Measurements from ENCODE around the gene CD101. TPM values are rescaled to one million over a fixed set of nuclear protein-coding genes. Genes with fewer than 3 reads are reported as not detected.
A peak's percentile ranks its signal among the peaks of the same experiment; 100 is the strongest.

CD101 gene
- total and polyA plus RNA-seq, 2 experiments from 2014 or later = 1.2 to 1.3 TPM

DNA sequence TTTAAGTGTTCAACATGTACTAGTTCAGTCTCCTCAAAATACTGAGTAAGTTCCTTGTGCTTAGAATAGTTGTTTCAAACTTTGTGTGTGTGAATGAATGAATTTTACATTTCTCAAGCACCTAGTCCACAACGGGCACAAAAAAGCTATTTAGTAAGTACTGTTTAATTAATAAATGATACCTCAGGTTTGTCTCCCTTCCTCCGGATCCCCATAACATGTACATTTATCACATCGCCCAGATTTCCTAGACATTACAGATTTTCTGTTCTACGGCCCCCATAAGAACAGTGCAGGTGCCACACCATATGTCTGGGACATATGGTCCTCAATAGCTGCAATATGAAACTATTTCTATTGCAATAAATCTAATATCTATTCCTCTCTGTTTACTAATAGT is 57.2 kb downstream of the CD101 start:
- no peaks in the 10 kb centered on the region for H3K9me3 Mint-ChIP-seq
- Histone ChIP-seq H3K4me1 (ENCODE audit: insufficient read depth) (peaks cover 12% of the 10 kb centered on the region; the same call in 1 of the 2 replicates), H3F3A (replicated peaks; ENCODE audit: low read depth) (0 out of 2 replicates have a peak, but pooled peaks cover 5% of the 10 kb centered on the region), H3K36me3 (ENCODE audit: insufficient read depth) (peaks cover 13% of the 10 kb centered on the region; the same call in 1 of the 2 replicates), H2AFZ (no peak overlapping the region), H3K4me3 (peak overlapping the region; percentile 62), H3K79me2 (replicated peaks; ENCODE audit: insufficient read depth) (peaks cover 22% of the 10 kb centered on the region), H3K9me2 (ENCODE audit: insufficient read depth) (no peaks in the 10 kb centered on the region), H4K20me1 (replicated peaks; ENCODE audit: insufficient read depth) (no peaks in the 10 kb centered on the region; the same call in 1 of the 2 replicates), H3K27ac (ENCODE audit: low read depth) (peak overlapping the region; percentile 98), H3K27me3 (ENCODE audit: insufficient read depth) (no peaks in the 10 kb centered on the region), H3K4me2 (peak overlapping the region; percentile 92)
- H3K36me3 Mint-ChIP-seq (ENCODE audit: low read depth) = peaks cover 33% of the 10 kb centered on the region; the same call in 2 of the 3 replicates
- no peak overlapping the region for H3K4me3 Mint-ChIP-seq
- H3K27me3 Mint-ChIP-seq (ENCODE audit: insufficient read depth, low read depth, poor library complexity) = peaks cover 3% of the 10 kb centered on the region
- no peak overlapping the region for H3K27ac Mint-ChIP-seq
- no peak for DNase-seq (ENCODE audit: low spot score)
- no peak for ATAC-seq
- TF ChIP-seq EZH2phosphoT487 (IDR thresholded peaks at IDR 0.05; ENCODE audit: unreplicated experiment) (no peak), POLR2AphosphoS5 (IDR thresholded peaks at IDR 0.05; ENCODE audit: low read depth) (no peak), NANOG (IDR thresholded peaks at IDR 0.05; ENCODE audit: borderline replicate concordance) (no peak), ZNF462 (CRISPR knock-in tag; IDR thresholded peaks at IDR 0.05) (no peak), CREB1 (CRISPR knock-in tag; IDR thresholded peaks at IDR 0.05; ENCODE audit: low read depth) (no peak), EZH2 (IDR thresholded peaks at IDR 0.05; ENCODE audit: low read depth, unreplicated experiment) (no peak), STAT1 (IDR thresholded peaks at IDR 0.05; ENCODE audit: unreplicated experiment) (no peak), JUNB (IDR thresholded peaks at IDR 0.05; ENCODE audit: unreplicated experiment) (no peak), ZNF114 (CRISPR knock-in tag; IDR thresholded peaks at IDR 0.05) (no peak), ZNF331 (CRISPR knock-in tag; IDR thresholded peaks at IDR 0.05; ENCODE audit: low read depth) (no peak)
- TF ChIP-seq, protein P1, sequence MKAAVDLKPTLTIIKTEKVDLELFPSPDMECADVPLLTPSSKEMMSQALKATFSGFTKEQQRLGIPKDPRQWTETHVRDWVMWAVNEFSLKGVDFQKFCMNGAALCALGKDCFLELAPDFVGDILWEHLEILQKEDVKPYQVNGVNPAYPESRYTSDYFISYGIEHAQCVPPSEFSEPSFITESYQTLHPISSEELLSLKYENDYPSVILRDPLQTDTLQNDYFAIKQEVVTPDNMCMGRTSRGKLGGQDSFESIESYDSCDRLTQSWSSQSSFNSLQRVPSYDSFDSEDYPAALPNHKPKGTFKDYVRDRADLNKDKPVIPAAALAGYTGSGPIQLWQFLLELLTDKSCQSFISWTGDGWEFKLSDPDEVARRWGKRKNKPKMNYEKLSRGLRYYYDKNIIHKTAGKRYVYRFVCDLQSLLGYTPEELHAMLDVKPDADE (IDR thresholded peaks at IDR 0.05) = no peak
- TF ChIP-seq, protein P2, sequence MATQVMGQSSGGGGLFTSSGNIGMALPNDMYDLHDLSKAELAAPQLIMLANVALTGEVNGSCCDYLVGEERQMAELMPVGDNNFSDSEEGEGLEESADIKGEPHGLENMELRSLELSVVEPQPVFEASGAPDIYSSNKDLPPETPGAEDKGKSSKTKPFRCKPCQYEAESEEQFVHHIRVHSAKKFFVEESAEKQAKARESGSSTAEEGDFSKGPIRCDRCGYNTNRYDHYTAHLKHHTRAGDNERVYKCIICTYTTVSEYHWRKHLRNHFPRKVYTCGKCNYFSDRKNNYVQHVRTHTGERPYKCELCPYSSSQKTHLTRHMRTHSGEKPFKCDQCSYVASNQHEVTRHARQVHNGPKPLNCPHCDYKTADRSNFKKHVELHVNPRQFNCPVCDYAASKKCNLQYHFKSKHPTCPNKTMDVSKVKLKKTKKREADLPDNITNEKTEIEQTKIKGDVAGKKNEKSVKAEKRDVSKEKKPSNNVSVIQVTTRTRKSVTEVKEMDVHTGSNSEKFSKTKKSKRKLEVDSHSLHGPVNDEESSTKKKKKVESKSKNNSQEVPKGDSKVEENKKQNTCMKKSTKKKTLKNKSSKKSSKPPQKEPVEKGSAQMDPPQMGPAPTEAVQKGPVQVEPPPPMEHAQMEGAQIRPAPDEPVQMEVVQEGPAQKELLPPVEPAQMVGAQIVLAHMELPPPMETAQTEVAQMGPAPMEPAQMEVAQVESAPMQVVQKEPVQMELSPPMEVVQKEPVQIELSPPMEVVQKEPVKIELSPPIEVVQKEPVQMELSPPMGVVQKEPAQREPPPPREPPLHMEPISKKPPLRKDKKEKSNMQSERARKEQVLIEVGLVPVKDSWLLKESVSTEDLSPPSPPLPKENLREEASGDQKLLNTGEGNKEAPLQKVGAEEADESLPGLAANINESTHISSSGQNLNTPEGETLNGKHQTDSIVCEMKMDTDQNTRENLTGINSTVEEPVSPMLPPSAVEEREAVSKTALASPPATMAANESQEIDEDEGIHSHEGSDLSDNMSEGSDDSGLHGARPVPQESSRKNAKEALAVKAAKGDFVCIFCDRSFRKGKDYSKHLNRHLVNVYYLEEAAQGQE (IDR thresholded peaks at IDR 0.05; ENCODE audit: unreplicated experiment) = no peak
- TF ChIP-seq, protein P3, sequence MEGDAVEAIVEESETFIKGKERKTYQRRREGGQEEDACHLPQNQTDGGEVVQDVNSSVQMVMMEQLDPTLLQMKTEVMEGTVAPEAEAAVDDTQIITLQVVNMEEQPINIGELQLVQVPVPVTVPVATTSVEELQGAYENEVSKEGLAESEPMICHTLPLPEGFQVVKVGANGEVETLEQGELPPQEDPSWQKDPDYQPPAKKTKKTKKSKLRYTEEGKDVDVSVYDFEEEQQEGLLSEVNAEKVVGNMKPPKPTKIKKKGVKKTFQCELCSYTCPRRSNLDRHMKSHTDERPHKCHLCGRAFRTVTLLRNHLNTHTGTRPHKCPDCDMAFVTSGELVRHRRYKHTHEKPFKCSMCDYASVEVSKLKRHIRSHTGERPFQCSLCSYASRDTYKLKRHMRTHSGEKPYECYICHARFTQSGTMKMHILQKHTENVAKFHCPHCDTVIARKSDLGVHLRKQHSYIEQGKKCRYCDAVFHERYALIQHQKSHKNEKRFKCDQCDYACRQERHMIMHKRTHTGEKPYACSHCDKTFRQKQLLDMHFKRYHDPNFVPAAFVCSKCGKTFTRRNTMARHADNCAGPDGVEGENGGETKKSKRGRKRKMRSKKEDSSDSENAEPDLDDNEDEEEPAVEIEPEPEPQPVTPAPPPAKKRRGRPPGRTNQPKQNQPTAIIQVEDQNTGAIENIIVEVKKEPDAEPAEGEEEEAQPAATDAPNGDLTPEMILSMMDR (conservative IDR thresholded peaks at IDR 0.05; ENCODE audit: low read depth in 2 of 2) = no peak
- H3K4me1 Mint-ChIP-seq = peaks cover 14% of the 10 kb centered on the region

All from GM23338 (cell line).